Activated CD4-positive, alpha-beta T cell treated with anti-CD3 and anti-CD28 coated beads, Interleukin-10, Interleukin-2, amounts not matched to agents 100 ng/mL and 50 ng/mL, durations not matched to agents 16 hours and 8 hours (primary cell): ENCODE measurements around the gene ADCY3.
"Not testable (repeated sequence)": the region's sequence is repeated elsewhere in the genome, so short reads cannot be mapped to it uniquely, and the experiment has no call there.

Experiments used
- DNase-seq: peaks from one replicate; pipeline ENCODE4 v3.0.0-alpha.2; 2020

Gene ADCY3

DNA sequence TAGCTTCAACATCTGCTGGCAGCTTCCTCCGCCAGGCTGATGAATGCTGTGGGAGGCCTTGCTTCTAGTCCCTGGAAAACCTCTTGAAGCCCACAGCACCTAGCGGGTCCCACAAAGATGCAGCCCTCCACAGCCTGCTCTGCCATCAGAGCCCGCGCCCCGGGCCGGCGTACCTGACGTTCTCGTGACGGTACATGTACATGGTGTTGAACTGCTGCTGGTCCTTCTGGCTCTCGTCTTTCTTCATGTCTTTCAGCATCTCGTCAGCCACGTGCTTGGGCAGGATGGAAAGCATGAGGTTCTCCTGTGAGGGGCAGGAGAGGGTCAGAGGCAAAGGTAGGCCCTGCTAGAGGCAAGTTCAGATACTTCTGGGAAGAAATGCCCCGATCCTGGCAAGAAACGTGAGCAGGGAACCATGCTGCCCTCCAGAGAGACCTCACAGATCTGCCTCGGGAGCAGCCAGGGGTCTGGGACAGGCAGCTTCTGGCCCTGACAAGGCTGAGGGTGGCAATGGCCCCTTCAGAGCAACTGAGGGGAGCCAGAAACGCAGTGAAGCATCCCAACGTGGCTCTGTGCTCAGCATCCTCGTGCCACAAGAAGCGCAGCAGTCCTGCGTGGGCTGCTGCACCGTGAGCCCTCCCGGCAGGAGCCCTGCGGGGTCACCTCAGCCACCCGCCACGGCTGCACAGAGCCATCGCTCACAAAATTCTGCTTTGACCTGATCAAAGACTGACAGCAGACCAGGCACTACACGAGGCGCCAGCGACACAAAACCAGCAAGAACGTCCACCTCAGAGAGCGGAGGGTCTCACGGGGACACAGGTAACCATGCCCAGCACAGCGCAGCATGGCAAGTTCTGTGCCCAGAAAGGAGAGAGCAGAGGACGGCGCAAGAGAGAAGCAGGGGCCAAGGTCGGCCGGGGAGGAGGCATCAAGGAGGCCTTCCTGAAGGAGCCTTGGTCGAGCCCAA lies 77.7 kb downstream of the ADCY3 start:
- no peak for DNase-seq

DNA sequence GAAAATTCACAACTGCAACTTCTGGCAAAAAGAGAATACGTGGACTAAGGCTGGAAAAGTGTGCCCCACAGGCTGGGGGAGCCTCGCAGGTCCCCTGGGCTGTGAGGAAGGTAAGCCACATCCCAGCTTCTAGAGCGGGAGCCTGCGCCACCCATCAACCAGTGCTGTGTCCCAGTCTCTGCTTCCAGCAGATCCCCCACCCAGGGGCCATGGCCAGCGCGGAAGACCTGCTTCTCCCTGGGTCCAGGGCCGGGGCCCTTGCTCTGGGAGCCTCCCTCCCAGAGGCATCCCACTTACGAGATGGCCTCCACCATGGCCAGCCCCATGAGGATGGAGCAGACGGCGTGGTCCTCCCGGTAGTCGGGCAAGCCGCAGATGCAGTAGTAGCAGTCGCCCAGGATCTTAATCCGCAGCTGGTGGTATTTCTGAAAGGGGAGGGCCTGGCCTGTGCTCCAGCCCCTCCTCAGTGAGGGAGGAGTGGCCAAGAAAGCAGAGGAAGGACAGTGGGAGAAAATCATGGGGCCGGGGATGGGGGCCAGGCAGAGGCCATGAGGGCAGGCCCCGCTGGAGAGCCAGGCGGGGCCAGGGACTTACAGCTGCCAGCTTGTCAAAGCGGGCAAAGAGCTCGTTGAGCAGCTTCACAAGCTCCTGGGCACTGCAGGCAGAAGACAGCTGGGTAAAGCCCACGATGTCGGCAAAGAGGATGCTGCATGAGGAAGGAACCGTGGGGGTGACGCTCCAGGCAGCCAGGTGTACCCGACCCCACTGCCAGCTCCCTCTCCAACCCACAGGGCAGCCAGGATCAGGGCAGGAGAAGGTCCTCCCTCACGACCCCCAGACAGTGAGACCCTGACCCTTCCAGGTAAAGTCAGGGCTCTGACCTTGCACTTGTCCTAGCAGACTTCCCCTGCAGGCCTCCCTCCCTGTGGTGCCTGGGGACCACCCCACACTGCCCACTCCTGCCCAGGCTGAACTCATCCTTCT lies 78.8 kb downstream of the ADCY3 start:
- DNase-seq: no peak

- no peak for DNase-seq
Observed at GRCh38 chr2:24840164-24840869, 79.7 kb downstream of the ADCY3 start.

DNA sequence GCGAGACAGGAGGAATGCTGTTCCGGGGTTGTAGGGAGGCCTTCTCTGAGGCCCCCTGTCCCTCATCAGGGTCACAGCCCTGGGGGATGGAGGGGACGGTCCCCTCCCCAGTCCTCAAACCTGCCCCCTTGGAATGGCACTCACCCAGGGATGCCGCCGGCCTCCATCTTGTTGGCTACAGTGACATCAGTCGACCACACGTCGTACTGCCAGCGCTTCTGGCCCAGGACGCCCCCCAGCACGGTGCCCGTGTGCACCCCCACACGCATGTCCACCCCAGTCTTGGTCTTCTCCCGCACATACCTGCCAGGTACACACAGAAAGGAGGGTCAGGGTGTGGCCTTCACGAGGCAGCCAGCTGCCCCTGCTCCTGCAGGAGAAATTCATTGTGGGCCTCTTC lies 80.3 kb downstream of the ADCY3 start:
- no peak for DNase-seq

GRCh38 chr2:24838541-24838940 lies 81.5 kb downstream of the ADCY3 start:
- DNase-seq: no peak

DNA sequence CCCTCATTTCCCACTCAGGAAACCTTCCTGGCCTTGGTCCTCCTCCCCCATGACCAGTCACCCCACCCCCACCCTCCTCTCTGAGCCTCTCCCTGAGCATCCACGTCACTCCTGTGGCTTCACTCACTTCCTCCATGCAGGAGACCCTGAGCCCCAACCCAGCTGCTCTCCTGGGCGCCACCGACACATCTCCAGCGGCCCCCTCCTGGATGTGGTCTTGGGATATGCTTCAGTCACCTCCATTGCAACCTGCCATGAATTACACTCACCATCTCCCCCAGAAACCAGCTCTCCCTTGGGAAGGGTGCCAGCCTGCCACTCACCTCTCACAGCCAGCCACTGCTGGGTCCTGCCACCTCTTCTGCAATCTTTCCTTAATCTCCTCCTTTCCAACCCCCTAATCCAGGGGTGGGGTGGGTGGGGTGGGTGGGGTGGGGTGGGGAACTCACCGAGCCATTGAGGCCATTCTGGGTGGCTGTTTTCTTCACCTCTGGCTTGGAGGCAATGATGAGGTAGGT lies 82.0 kb downstream of the ADCY3 start:
- no peak for DNase-seq

GRCh38 chr2:24836706-24837105 lies 83.3 kb downstream of the ADCY3 start:
- DNase-seq: no peak

DNA sequence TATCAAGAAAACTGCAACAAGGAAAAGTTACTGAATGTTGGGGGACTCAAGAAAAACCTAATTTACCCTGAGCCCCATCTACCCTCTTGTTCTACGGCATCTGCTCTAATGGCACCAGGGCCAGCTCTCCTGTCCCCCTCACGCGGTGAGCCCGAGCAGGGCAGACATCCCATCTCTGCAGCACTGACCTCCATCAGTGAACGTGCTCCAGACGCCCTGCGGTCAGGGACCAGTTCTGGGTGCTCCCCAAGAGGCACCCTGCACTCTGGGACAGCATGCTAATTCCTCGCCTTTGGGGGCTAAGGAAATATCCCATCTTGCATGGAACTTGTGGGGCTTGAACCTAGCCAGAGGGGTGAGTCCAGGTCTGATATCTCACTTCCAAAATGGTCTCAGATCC lies 83.8 kb downstream of the ADCY3 start:
- no peak for DNase-seq

DNA sequence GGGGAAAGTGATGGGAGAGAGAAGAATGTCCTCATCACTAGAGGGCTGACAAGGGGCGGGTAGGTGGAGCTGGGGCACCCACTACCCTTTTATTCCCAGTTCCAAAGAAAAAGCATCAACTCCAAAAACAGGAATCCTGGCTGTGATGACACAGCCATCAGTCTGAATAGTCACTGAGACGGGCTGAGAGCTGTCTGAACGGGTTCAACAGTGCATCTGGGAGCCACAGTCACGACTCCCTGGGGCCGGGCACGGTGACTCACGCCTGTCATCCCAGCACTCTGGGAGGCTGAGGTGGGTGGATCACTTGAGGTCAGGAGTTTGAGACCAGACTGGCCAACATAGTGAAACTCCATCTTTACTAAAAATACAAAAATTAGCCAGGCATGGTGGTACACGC lies 84.6 kb downstream of the ADCY3 start:
- DNase-seq: not testable (repeated sequence)

GRCh38 chr2:24834733-24835395 lies 85.2 kb downstream of the ADCY3 start:
- DNase-seq: no peak

DNA sequence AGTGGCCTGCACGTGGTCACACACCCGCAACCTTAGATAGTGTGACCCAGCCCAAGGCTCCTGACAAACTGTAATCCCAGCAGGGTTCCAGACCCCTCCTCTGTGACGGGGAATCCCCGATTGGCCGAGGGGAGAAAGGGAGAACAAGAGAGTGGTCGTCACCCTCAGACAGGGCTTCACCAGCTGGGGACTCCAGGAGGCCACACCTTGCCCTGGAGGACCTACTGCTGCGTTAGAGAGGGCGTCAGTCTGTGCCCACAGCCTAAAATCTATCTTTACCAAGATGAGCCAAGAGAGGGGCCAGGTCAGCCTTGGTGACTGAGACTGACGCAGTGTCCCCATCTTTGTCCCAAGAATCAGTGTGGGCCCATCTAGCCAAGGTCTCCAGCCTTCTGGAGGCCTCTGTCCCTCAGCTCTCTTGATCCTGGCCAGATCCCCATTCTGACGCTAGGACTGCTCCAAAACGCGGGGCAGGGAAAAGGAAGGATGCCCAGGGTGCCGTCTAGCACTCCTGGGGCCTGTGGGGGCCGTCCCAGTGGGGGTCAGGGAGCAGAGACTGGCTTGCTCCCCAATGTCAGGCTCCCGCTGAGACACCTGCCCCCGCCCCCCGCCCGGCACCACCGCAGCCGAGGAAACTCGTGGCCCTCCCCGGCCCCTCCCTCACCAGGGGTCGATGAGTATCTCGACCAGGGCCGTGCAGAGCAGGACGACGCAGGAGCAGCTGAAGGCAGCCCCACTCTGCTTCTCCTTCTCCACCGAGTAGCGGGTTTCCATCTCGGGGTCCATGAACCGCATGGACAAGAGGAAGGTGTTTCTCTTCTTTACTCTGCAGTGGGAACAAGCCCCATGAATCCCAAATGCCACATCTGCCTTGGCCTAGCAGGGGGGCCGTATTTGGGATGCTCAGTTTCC lies 86.0 kb downstream of the ADCY3 start:
- no peak for DNase-seq

DNA sequence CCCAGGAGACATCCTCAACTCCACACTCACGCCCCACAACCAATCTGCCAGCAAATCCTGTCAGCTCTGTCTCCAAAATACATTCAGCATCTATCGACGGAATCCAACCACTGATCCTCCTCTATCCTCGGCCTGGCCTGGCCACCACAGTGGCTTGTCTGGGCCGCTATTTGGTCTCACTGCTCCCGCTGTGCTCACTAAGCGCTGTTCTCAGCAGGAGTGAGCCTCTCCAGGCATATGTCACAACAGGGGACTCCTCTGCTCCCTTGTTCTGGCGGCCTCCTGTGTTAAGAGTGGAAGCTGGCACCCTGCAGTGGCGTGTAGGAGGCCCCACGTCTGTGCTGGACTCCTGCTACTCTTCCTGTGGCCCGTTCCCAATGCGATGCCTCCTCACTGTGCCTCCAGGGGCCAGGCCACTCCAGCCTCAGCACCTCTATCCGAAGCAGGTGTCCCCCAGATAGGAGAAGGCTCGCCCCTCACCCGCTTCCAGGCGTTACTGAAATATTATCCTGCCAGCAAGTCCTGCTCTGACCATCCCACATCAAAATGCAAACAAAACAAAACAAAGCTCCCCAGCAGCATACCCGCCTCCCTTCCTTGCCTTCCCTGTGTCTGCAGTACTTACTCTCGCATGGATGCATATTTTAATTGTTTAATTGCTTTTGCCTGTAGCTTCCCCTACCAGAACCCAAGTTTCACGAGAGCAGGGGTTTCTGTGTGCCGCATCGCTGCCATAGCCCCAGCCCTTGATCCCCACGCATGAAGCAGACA lies 86.9 kb downstream of the ADCY3 start:
- DNase-seq: no peak

- no peak for DNase-seq
Observed at GRCh38 chr2:24832521-24832920, 87.5 kb downstream of the ADCY3 start.

DNA sequence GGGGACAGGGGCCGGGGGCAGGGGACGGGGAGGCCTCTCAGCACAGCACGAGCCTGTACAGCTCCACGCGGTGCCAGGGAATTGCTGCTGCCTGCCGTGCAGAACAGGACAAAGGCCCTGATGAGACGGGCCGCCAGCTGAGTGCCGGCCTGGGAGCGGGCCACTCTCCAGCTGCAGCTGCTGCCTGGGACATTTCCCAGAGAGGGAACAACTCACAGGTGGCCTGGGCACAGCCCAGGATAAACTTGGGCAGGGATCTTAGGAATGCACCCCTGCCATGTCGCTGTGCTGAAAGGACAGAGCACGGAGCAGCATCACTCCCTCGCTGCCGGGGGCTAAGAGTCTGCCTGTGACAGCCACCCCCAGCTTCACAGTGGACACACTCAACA lies 88.0 kb downstream of the ADCY3 start:
- no peak for DNase-seq

DNA sequence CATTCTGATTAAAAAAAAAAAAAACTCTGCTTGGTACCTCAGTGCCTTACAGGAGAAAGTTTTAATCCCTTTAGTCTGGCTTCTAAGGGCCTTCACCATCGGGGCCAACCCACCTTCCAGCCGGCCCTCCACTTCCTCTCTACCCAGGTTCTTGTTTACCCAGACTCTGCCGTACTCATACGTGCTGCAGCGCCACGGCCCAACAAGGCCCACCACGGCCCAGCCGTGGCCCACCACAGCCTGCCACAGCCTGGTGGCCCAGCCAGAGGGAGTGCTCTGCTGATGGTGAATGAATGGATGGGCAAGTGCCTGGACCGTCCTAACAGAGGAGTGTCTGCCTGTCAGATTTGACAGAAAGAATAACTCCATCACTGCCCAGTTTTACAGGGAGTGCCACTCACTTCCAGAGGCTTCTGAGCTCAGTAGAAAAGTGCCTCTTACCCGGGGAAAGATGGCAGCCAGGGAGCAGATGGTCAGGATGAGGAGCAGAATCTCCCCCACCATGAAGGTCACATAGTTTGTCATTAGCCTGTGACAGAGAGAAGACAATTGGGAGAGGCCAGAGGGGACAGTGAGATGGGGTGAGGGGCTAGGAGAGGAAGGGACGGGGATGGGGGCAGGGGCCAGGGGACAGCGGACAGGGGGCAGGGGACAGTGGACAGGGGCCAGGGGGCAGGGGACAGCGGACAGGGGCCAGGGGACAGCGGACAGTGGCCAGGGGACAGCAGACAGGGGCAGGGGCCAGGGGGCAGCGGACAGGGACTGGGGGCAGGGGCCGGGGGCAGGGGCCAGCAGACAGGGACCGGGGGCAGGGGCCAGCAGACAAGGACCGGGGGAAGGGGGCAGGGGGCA lies 88.6 kb downstream of the ADCY3 start:
- no peak for DNase-seq

- DNase-seq: no peak
Observed at GRCh38 chr2:24830786-24831185, 89.3 kb downstream of the ADCY3 start.

- no peak for DNase-seq
Observed at GRCh38 chr2:24830351-24830750, 89.7 kb downstream of the ADCY3 start.

DNA sequence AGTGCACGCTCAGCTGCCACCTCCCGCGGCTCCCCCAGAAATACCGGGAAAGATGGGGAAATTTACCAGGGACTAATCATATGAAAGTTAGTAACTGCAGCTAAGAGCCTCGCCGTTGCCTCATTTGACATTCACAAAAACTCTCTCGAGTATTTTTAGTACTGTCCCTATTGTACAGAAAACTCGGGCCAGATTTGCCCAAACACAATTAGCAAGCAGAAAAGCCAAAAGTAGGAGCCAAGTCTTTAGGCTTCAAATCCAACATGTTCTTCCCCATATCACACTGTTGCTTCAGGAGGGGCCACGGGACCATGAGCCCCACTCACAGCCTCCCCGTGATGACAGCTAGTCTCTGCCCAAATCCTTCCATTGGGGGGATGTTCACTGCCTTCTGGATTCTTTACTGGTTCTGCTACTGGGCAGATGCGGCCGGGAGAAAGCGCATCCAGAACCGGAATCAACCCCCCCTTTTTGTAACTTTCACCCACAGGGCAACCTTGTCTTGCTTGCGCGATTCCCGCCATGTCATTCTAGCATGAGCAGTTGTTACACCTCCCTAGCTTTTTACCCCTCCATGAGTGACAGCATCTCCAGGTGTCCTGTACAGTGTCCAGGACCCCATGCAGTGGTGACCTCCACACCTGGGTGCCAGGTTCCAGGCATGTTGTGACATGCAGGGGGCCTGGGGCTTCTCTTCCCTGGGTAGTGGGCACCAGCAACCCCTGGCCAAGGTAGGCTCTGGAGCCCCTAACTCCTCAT lies 91.6 kb downstream of the ADCY3 start:
- DNase-seq: no peak
